ENCODE results near the gene FAAP100. TPM values are rescaled to one million over a fixed set of nuclear protein-coding genes. Genes with fewer than 3 reads are reported as not detected.

FAAP100 gene
- total and polyA plus RNA-seq, 2 experiments from 2014 or later: 51.2 to 65.6 TPM

DNA sequence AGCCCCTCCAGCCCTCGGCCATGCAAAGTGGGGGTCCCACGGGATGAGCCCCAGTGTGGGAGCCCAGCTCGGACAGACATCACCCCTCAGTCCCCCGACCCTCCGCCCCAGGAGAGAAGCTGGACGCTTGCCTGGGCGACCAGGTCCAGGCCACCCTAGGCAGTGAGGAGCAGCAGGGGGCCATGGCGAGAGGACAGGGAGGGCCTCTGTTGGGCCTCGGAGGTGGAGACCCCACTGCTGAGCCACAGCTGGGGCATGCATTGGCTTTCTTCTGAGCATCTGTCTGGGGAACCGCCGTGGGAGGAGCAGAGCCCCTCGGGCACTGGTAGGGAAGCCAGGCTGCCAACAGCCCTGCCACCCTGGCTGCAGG, 52.6 kb downstream of the FAAP100 start:
- Histone ChIP-seq H3K27me3 (no peaks in the 10 kb centered on the region), H3K4me1 (ENCODE audit: low read depth) (no peaks in the 10 kb centered on the region), H3K9me3 (ENCODE audit: low read depth) (no peaks in the 10 kb centered on the region), H3K4me3 (no peak overlapping the region), H3K36me3 (no peaks in the 10 kb centered on the region), H3K27ac (no peak overlapping the region)
- TF ChIP-seq, protein P1, sequence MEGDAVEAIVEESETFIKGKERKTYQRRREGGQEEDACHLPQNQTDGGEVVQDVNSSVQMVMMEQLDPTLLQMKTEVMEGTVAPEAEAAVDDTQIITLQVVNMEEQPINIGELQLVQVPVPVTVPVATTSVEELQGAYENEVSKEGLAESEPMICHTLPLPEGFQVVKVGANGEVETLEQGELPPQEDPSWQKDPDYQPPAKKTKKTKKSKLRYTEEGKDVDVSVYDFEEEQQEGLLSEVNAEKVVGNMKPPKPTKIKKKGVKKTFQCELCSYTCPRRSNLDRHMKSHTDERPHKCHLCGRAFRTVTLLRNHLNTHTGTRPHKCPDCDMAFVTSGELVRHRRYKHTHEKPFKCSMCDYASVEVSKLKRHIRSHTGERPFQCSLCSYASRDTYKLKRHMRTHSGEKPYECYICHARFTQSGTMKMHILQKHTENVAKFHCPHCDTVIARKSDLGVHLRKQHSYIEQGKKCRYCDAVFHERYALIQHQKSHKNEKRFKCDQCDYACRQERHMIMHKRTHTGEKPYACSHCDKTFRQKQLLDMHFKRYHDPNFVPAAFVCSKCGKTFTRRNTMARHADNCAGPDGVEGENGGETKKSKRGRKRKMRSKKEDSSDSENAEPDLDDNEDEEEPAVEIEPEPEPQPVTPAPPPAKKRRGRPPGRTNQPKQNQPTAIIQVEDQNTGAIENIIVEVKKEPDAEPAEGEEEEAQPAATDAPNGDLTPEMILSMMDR (IDR thresholded peaks at IDR 0.05; ENCODE audit: low read depth, low read length): no peak
- DNase-seq (ENCODE audit: low read depth in 1 of 2, low spot score in 1 of 2): no peak

DNA sequence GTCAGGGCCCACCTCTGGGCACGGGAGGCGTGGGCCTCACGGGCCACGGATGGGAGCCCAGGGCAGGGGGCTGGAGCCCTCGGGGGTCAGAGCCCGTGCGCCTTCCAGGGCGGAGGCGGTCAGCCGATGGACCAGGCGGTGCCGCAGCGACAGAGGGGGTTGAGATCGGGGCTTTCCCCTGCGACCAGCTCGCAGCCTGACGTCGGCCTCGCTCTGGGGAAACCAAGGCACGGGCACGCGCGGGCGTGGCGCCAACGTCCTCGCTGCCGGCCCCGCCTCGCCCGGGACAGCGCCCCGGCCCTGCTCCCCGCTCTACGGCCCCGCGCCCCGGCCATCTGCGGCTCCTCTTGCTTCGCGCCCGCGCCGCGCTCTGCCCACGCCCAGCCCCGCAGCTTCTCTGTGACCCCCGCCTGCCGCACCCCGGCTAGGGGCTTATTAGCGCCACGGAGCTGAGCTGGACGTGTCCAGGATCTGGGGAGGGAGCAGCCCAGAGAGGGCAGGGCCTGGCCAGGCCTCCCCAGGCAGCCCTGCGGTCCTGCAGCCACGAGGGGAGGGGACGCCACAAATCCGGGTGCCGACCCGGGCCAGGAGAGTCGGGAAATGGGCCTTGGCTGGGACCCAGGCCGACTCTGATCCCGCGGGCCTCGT, 53.1 kb downstream of the FAAP100 start:
- DNase-seq (ENCODE audit: low read depth in 1 of 2, low spot score in 1 of 2): no peak
- H3K4me1 ChIP-seq (ENCODE audit: low read depth): no peaks in the 10 kb centered on the region

DNA sequence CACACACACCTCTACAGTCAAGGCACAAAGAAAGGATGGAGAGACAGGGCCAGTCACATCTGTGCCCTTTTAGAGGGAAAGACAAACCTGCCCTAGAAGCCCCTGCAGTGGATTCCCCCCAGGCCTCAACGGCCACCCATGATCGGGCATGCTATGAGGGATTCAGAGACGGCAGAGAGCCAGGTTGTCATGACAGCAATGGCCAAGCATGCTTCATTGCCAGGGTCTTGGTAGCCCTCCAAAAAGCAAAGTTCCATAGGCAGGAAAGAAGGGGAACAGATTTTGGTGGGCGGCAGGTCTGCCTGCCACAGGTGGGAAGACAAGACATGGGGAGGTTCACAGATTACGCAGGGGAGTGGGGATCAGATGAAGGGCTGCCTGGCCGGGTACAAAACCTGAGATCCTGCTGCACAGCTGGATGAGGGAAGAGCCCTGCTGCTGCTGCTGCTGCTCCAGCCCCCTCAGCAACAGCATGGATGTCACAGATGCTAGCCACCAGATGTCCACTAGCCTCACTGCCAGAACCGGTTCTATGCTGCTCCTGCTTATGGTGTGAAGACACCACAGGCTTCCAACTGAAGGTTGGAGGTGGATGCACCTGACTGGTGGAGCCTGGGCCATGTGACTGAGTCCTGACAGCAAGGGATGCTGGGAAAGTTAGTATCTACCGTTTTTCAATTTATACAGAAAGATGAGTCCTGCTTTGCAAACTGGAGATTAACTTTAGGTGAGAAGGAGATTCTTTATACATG, 57.4 kb downstream of the FAAP100 start:
- no peak overlapping the region for H3K4me3 ChIP-seq
- H3K27me3 ChIP-seq: no peaks in the 10 kb centered on the region
- H3K4me1 ChIP-seq (ENCODE audit: low read depth): no peaks in the 10 kb centered on the region
- H3K9me3 ChIP-seq (ENCODE audit: low read depth): no peaks in the 10 kb centered on the region
- H3K27ac ChIP-seq: no peak overlapping the region
- TF ChIP-seq, protein P1 (IDR thresholded peaks at IDR 0.05; ENCODE audit: low read depth, low read length): no peak
- H3K36me3 ChIP-seq: no peaks in the 10 kb centered on the region
- DNase-seq (ENCODE audit: low read depth in 1 of 2, low spot score in 1 of 2): no peak

More for the DNA sequence above, 53.1 kb downstream of the FAAP100 start:
- H3K27me3 ChIP-seq: no peaks in the 10 kb centered on the region
- H3K9me3 ChIP-seq (ENCODE audit: low read depth): no peaks in the 10 kb centered on the region
- TF ChIP-seq, protein P1 (IDR thresholded peaks at IDR 0.05; ENCODE audit: low read depth, low read length): no peak
- no peak overlapping the region for H3K4me3 ChIP-seq
- no peaks in the 10 kb centered on the region for H3K36me3 ChIP-seq
- no peak overlapping the region for H3K27ac ChIP-seq

DNA sequence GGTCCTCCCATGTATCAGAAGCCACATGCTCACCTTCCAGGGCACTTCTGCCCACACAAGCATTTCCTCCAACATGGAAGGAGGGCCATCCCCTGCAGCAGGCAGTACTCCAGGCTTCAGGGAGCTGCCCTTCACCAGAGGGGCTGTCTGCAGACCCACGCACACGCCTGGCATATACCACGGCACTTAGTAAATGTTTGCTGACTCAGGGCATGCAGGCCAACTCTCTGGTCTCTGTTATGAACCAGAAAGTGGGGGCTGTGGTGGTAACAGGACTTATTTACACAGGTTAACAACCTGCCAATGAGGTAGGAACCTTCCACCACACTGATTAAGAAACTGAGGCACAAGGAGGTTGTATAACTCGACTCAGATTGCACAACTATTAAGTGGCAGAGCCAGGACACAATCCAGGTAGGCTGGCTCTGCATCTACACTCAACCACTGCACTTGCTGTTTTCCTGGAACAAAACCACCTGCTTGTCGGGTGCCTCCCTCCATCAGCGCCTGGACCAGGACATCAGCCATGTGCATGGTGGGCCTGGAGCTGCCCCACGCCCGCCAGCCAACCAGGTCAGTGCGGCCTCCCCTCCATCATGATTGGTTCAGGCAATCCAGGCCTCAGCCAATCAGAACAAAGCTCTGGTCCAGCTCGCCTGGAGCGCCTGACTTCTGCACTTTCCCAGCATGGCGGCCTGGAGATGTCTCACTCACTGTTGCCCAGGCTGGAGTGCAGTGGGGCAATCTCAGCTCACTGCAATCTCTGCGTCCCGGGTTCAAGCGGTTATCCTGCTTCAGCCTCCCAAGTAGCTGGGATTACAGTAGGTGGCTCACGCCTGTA, 58.7 kb downstream of the FAAP100 start:
- no peak overlapping the region for H3K4me3 ChIP-seq
- no peak overlapping the region for H3K27ac ChIP-seq
- TF ChIP-seq, protein P1 (IDR thresholded peaks at IDR 0.05; ENCODE audit: low read depth, low read length): no peak
- DNase-seq (ENCODE audit: low read depth in 1 of 2, low spot score in 1 of 2): no peak
- H3K4me1 ChIP-seq (ENCODE audit: low read depth): no peaks in the 10 kb centered on the region
- no peaks in the 10 kb centered on the region for H3K27me3 ChIP-seq
- H3K36me3 ChIP-seq: no peaks in the 10 kb centered on the region
- no peaks in the 10 kb centered on the region for H3K9me3 ChIP-seq (ENCODE audit: low read depth)

DNA sequence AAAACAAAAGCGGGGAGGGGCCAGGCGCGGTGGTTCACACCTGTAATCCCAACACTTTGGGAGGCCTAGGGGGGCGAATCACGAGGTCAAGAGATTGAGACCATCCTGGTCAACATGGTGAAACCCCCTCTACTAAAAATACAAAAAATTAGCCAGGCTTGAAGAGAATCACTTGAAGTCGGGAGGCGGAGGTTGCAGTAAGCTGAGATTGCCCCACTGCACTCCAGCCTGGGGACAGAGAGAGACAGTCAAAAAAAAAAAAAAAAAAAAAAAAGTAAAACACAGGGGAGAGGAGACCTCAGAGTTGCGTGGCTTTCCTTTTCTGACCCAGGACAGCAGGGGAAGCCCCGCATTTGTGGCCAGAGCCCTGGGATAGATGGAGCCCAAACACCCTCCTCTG, 59.4 kb downstream of the FAAP100 start:
- Histone ChIP-seq H3K36me3 (no peaks in the 10 kb centered on the region), H3K4me1 (ENCODE audit: low read depth) (no peaks in the 10 kb centered on the region), H3K4me3 (no peak overlapping the region), H3K27me3 (no peaks in the 10 kb centered on the region), H3K27ac (no peak overlapping the region), H3K9me3 (ENCODE audit: low read depth) (no peaks in the 10 kb centered on the region)
- TF ChIP-seq, protein P1 (IDR thresholded peaks at IDR 0.05; ENCODE audit: low read depth, low read length): no peak
- no peak for DNase-seq (ENCODE audit: low read depth in 1 of 2, low spot score in 1 of 2)
